Measurements from ENCODE around the gene PASK.

Gene PASK

DNA sequence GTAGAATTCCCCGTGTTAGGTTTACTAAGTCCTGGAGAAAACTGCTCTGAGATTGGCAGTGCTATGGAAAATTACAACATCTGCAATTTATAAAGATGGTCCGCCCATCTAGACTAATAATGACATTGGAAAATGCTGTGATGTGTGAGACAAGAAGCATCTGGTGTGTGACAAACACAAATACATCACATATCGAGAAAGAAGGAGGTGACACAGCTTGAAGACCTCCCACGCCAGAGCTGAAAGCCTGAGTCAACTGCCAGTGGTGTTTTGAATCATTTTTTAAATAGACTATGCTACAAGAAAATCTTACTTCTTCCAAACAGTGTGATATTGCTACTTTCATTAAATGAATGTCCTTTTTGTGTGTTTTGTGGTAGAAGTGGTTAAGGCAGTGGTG, 30.6 kb upstream of the PASK start:
- DNase-seq, result no peak

DNA sequence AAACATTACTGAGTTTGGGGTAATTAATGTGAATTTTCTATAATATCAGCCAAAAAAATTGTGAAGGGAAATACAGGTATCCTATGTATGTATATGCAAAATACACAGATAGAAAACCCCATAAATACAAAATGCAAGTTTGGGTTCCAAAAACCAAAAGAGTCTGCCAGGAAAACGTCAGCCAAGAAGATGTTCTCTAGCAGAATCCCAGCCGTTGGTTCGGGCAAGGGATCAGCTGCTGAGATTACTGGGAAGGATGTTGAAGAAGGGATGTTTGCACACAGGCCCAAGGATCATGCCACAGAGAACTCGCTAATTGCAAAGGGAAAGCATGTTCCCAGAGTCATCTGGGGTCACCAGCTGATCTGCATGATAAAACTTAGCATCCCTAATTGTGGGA, 29.7 kb upstream of the PASK start:
- no peak for DNase-seq

DNA sequence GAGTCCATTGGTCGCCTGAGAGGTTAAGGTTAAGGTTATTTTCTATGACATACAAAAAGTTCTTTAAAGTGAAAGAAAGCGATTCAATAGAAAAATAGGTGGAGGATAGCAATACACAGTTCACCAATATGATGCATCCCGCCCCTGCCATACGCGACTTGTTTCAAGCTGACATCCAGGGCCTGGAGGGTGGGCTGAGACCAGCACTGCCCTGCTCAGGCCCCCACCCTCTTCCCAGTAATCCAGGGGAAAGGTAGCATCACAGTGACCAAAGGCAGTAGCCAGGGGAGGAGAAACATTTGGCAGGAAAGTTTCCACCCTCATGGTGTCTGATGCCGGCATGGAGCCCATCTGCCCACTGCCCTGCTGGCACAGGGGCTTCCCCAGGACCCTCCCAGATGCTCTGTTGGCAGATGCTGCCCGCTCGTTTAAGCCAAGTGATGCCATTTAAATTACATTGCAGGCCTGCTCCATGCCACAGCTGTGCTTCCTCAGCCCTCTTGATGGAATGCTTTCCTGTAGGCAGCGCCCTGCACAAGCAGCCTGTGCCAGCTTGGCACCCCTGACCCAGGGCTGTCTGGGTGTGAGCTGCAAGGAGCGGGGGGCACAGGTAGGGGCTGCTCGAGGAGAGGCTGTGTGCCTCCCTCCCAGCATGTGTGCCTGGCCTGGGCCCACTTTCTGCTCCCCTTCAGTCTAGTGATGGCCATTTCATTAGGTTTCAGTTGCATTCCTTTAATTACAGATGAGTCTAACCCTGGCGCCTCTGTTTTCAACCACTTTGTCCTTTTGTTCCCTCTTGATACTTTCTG, 28.5 kb upstream of the PASK start:
- no peak for DNase-seq

DNA sequence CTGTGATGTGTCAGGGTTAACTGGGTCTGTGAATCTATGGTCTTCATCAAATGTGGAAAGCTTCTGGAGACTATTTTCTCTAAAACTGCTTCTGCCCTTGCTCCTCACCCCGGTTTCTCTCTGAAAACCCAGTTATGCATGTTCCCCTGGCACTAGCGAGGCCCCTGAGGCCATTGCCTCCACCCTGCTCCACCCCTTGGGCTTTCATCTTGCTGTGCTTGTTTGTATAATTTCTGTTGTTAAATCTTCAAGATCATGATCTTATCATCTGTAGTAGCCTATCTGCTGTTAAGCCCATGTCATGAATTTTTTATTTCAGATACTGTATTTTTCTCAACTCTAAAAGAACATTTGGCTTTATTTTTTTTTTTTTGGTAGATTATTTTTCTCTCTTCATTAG, 24.3 kb upstream of the PASK start:
- no peak for DNase-seq

DNA sequence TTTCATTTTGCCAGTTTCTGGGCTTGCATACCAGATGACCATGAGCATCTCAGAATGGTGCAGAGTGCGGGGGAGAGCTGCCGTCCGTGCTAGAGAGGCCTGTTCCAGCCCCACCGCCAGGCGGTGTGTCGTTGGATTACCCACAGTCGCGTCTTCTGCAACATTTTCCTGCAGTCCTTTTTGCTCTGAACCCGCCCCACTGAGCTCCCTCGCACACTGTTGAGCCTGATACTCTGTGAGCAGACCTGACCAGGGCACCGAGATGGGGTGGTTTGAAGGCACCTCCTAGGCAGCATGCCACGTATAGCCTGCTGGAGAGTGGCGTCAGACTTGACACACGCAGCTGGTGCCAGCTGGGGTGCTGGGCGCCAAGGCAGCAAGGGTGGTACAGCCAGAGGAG, 19.1 kb upstream of the PASK start:
- DNase-seq, result no peak

DNA sequence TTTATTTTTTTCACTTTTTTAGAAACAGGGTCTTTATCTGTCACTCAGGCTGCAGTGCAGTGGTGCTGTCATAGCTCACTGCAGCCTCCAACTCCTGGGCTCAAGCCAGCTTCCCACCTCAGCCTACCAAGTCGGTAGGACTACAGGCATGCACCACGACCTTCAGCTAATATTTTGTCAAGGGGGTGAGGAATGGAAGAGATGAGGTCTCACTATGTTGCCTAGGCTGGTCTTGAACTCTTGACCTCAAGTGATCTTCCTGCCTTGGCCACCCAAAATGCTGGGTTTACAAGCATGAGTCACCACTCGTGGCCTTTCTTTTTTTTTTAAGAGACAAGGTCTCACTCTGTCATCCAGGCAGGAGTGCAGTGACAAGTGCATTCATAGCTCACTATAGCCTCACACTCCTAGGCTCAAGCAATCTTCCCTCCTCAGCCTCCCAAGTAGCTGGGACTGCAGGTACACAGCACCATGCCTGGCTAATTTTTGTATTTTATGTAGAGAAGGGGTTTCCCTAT, 14.4 kb upstream of the PASK start:
- DNase-seq, result no peak

DNA sequence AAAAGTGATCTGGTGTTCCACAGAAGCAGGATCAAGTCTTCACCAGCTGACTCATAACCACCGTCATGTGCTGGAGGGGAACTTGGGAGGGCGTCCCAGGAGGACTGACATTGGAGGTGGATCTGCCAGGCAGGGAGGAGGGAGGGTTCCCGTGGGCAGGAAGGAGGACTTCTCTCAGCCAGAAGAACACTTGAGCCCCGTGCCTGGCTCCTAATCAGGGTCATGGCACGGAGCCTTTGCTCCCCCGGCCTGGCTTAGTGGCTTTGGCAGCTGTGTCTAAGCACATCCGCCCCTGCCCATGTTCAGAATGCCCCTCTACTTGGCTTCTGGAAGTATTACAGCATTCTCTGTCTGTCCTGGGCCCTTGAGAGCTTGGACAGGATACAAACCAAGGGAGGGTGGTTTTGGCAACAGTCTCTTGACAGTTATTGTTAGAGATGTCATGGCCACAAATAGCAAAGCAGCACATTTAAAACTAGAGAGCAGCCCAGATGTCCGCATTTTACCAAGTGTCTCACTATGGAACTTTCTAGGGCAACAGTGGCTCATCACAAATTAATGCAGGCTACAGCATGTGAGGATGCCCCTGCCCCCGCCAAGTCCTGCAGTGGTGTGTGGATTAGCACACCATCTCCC, 12.5 kb upstream of the PASK start:
- DNase-seq, result no peak

DNA sequence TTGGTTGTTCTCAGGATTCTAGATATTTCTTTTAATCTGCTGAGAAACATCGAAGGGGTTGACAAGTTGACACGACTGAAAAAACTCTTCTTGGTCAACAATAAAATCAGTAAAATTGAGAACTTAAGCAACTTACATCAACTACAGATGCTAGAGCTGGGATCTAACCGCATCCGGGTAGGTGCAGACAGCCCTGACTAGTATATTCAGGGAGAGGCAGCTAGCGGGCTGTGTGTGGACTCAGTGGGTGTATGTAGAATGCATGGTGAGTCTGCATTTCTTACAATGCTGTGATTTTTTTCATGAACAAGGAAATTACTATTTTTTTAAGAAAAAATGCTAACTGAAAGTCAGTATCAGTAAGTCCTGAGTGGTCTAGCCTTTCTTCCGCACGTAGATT, 11.0 kb upstream of the PASK start:
- no peak for DNase-seq

DNA sequence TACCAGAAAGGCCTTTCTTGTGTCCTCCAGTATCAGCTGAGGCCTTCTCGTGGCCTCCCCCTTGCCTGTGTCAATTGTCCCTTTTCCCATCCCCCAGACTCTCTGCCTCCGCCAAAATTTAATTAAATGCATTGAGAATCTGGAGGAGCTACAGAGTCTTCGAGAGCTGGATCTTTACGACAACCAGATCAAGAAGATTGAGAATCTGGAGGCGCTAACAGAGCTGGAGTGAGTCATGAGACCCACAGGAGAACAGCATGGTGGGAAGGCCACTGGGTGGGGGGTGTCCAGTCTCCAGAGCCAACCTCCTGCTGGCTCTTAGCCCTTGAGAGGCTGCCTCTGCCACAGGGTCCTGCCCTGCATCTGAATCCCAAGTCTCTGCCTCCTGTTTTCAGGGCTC, 9.8 kb upstream of the PASK start:
- no peak for DNase-seq

DNA sequence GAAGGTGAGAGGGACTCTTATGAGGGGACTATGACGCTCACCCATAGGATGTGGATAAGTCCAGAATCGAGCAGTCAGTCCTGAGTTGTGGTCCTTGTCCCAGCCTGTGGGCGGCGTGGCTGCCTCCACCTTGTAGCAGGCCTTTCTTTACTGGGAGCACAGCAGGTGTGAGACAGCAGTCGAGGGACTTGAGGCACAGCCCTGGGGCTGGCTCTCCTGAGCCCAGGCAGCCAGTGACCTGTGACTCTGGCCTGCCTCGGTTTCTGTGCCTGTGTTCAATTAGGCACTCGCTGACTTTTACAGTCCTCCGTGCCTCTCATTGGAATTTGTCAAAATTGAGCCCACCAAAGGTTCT, 9.3 kb upstream of the PASK start:
- no peak for DNase-seq

DNA sequence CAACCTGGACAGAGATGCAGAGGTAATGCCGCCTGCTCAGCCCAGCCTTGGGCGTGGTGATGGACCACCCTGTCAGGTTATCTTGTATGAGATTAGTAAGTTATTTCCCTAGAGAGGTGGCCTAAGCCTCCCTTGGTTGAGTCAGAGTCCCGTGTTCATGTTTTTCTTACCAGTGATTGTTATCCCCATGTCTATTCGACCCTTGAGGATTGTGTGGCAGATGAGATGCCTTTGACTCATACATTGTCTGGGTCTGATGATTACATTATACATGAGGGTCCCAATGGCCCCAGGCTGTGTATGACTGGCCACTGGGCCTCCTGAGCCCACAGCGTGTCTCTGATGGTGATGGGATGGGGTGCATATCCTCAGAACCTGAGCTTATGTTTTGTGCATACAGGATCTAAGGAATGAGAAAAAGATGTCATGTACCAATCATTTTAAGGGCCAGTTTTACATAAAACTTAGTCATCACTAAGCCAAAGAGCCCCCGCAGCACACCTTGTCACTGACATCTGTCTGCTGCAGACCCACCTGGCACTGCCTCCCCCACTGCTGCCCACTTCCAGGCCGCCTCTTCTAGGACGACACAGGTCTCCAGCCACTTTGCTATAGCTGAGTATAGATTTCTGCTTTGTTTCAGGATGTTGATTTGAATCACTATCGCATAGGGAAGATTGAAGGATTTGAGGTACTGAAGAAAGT, 8.7 kb upstream of the PASK start:
- no peak for DNase-seq

DNA sequence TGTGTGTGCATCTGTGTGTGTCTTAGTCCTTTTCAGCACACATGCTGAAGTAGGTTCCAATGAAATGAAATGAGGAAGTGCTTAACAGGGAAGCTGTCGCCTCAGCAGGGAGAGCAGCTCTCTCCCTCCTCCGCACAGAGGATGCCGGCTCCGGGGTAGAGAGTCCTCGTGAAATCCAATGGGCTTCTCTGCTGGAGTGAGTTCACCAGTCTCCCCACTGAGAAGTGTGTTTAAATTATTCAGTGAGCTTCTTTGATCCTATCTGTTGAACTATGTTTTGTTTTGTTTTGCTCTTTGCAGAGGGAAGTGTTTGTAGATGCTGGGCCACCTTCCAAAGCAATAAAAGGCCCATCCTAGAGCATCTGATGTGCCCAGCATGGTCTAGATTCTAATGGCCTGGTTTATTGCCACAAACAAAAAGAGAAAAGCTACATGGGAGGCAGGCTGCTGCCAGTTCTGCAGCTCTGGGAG, 7.7 kb upstream of the PASK start:
- DNase-seq, result no peak

DNA sequence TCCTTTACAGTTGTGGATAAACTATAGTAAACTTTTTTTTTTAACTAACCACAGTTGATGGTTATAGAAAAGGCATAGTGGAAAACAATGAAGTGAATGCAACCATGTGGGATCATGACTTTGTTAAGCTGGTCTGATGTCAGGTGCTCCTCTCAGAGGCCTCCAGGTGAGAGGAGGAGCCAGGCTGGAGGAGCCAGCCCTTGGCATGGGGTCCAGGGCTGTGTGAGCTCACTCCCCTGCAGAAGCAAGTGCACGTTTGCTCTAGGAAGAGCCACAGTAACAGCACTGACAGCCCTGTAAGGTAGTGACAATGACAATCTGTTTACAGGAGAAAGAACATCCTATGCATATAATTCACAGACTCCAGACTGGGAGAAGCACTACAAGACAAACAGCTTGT, 6.7 kb upstream of the PASK start:
- DNase-seq, result no peak

DNA sequence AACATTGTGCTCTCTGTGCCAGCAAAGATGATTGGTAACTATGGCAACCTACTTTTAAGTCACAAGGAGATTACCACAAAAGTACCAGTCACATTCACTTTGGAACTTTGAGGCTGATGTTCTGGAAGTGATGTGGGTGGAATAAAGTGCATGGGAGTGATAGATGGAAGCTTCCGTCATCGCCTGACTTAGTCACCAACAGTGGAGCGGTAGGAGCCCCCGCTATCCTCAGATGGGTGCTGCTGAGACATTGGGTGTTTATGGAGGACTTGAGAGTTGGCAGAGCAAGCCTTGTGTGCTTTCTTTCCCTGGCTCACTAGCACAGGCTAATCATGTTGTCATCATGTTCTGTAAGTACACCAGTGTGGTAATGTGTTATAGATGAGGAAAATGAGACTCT, 5.6 kb upstream of the PASK start:
- DNase-seq, result no peak

DNA sequence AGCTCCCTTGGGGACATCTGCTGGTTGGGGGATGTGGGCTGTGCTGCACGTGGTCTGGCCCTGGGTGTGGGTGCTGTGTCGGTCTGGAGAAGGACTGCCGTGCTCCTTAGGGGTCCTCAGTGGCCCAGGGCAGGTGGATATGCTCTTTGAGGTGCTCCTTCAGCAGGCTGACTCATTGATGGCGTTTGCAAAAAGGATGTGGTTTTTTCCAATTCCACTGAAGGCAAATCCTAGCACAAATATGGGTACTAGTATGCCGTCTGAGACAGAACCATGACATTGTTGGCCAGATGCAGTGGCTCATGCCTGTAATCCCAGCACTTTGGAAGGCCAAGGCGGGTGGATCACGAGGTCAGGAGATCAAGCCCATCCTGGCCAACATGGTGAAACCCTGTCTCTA, 4.3 kb upstream of the PASK start:
- DNase-seq, result no peak

DNA sequence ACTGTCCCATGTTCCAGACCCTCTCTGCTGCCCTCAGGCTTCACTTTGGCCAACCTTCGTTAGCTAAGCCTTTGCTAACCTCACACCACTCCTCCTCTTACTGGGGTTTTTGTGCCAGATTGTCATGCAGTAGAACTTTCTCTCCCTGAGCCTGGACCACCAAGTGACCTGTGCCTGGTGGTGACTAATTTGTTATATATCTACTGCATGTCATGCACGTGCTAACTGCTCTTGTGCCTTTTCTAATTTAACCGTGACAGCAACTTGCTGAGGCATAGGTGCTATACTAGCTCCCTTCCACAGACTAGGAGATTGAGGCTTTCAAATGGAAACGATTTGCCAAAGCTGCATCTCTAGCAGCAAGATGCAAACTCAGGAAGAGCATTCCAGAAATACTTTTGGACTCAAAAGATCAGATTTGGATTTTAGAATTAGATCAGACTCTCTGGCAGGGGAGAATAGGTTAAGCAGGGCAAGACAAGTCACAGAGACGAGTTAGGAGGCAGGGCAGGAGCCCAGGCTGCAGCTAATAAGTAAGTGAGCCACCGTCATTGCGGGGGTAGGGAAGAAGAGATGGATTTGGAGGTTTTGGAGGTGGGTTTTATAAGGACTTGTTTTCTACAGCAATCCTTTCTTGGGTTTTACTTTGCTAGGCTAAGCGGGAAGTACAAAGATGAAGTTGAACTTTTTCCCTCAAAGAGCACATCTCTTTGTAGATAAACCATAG, 2.8 kb upstream of the PASK start:
- no peak for DNase-seq

GRCh38 chr2:241150660-241151530, 1.6 kb upstream of the PASK start:
- DNase-seq, result no peak

DNA sequence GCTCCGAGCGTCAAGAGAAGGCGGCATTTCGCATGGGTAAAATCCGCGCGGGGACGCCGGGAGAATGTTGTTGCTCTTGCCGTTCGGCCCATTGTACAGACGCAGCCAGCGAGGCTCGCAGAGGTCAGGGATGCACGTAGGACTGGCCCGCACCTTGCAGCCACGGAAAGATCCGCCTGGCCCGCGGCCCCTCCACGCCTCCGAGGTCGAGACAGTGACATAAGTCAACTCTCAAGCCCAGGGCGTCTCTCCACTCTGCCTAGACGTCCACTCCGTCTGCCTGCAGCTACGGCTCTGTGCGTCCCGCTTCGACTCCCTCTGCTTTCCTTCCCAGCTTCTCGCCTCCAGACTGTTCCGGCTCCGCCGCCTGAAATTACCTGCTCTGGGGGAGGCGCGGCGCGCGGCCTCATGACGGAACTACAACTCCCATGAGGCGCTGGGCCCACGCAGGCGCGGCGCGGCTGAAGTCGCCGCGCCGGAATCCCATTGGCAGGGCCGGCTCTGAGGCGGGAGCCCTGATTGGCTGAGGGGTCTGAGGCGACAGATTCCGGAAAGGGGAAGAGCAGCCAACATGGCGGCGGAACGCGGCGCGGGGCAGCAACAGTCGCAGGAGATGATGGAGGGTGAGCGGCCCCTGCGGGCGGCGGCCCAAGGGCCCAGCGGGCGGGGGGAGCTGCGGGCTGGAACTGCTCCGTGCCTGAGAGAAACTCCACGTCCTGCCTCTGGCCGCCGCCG, 820 bp upstream of the PASK start, which contains the start of gene PPP1R7:
Gene PPP1R7, plus strand, starts transcription at position 543 of the 735 bp plus-strand sequence. Its CDS starts 29 bp downstream, at position 572.
- peak; percentile 97 for DNase-seq

DNA sequence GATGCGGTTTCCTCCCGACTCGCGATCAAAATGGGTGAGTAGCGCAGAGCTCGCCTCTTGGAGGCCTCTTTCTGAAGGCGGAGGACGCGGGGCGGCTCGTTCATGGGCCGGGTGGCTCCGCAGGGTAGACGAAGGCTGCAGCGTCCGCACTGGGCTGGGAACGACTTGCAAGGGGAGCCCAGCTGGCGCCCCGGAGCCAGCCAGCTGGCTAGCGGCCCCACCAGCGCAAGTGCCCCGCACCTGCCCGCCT, 328 bp upstream of the PASK start:
- DNase-seq, result no peak

DNA sequence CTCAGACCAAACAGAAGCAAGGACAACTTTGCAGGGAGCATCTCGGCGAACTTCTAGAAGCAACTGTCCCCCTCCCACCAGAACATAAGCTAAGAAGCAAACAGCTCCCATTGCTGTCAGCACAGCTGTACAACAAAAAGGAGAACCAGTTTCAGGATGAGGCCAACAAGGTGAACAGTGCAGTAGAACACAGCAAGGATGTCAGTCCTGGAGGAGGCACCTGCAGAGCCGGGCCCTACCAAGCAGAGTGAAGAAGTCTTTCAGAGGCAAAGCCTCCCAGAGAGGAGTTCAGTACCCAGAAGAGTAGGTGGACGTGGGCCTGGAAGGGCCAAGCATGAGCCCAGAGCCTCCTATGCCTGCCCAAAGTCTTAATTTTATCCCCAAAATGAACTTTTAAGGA, 1.0 kb downstream of the PASK start:
- no peak for DNase-seq

DNA sequence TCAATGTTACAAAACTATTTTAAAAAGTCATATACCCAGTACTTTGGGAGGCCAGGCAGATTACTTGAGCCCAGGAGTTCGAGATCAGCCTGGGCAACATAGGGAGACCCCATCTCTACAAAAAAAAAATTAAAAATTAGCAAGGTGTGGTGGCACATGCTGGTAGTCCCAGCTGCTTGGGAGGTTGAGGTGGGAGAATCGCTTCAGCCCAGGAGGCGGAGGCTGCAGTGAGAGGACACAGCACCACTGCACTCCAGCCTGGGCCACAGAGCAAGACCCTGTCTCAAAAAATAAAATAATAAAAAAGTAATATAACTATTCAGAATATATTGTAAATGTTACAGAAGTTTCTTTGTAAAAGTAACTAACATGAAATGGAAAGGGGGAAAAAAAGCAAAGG, 1.9 kb downstream of the PASK start:
- no peak for DNase-seq

- no peak for DNase-seq
Observed at GRCh38 chr2:241146286-241146685, 3.0 kb downstream of the PASK start.

Data from CD4-positive, alpha-beta T cell treated with Interleukin-15 for 1 hour (primary cell).